GM10248 (cell line): Measurements from ENCODE around the gene CHAT.

Experiments used
- CTCF ChIA-PET: fragments of 300-600 bp; sonication (Branson Sonifier 250); formaldehyde crosslinking; extraction: SDS; loops from one replicate; lab custom pipeline; 2021; ENCODE audit warnings: antibody characterized with exemption; lab: Yijun Ruan, JAX
- POLR2A ChIA-PET: fragments of 350-650 bp; sonication (Branson Sonifier 250); formaldehyde crosslinking; extraction: SDS; loops from one replicate; lab custom pipeline; 2020; ENCODE audit warnings: antibody characterized with exemption; lab: Yijun Ruan, JAX
- DNase-seq: peaks from one replicate; pipeline ENCODE4 v3.0.0; 2012; ENCODE audit errors: extremely low spot score
- TF ChIP-seq, protein P1 (sequence below): IDR thresholded peaks from 2 replicates; pipeline ENCODE4 v1.5.1; 2012; ENCODE audit warnings: mild to moderate bottlenecking, low read depth; ENCODE audit errors: extremely low read depth, missing control alignments, control extremely low read depth

The CHAT gene

DNA sequence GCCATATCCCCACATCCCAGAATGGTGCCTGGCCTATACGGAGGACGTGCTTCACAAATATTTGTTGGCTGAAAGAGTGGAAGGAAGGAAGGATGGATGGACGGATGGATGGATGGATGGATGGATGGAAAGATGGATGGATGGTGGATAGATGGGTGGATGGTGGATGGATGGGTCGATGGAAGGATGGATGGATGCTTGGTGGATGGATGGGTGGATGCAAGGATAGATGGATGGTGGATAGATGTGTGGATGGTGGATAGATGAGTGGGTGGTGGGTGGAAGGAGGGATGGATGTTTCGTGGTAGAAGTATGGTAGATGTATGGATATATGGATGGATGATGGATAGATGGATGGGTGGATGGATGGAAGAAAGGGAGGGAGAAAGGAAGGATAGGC, 10.8 kb downstream of the CHAT start:
- CTCF ChIA-PET = no interaction called here

DNA sequence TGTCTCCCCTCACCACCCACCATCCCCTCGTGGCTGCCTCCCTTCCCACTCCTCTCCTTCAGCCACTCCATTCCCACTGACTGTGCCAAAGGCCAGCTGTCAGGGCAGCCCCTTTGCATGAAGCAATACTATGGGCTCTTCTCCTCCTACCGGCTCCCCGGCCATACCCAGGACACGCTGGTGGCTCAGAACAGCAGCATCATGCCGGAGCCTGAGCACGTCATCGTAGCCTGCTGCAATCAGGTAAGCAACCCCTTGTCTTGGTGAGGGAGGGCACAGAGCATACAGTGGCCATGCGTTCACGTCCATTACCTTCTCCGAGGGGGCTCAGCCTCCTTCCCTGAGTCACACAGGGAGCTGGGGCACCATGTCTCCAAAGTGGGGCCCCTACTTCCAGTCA, 11.6 kb downstream of the CHAT start:
- TF ChIP-seq, protein P1, sequence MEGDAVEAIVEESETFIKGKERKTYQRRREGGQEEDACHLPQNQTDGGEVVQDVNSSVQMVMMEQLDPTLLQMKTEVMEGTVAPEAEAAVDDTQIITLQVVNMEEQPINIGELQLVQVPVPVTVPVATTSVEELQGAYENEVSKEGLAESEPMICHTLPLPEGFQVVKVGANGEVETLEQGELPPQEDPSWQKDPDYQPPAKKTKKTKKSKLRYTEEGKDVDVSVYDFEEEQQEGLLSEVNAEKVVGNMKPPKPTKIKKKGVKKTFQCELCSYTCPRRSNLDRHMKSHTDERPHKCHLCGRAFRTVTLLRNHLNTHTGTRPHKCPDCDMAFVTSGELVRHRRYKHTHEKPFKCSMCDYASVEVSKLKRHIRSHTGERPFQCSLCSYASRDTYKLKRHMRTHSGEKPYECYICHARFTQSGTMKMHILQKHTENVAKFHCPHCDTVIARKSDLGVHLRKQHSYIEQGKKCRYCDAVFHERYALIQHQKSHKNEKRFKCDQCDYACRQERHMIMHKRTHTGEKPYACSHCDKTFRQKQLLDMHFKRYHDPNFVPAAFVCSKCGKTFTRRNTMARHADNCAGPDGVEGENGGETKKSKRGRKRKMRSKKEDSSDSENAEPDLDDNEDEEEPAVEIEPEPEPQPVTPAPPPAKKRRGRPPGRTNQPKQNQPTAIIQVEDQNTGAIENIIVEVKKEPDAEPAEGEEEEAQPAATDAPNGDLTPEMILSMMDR = no peak
- ChIA-PET POLR2A (no interaction called here), CTCF (no interaction called here)
- DNase-seq = no peak

More for the DNA sequence above, 10.8 kb downstream of the CHAT start:
- TF ChIP-seq, protein P1 = no peak
- DNase-seq = no peak
- POLR2A ChIA-PET = no interaction called here

DNA sequence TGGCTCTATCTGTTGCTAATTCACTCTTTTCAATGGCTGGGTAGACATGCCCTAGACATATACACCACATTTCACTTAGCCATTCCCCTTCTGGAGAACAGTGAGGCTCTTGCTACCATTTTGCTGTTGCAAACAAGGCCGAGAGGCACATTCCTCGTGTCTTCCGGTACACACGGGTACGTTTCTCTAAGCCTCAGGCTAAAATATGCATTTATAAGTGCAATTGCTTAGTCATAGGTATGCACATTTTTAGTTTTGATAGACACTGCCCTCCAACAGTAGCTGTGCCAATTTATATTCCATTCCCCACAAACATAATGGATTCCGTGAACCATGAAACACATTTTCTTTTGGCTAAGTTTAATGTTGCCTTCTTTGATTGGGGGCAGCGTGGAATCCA, 13.2 kb downstream of the CHAT start:
- ChIA-PET POLR2A (no interaction called here), CTCF (interaction anchor here (0.9 kb wide), 1 partner anchor 34 kb away, joined by 3 read pairs; no protein-coding TSS in a partner anchor)
- TF ChIP-seq, protein P1 = no peak
- no peak for DNase-seq

- TF ChIP-seq, protein P1 = no peak
- ChIA-PET POLR2A (no interaction called here), CTCF (no interaction called here)
- DNase-seq = no peak
Observed at GRCh38 chr10:49627644-49628247, 13.9 kb downstream of the CHAT start.

DNA sequence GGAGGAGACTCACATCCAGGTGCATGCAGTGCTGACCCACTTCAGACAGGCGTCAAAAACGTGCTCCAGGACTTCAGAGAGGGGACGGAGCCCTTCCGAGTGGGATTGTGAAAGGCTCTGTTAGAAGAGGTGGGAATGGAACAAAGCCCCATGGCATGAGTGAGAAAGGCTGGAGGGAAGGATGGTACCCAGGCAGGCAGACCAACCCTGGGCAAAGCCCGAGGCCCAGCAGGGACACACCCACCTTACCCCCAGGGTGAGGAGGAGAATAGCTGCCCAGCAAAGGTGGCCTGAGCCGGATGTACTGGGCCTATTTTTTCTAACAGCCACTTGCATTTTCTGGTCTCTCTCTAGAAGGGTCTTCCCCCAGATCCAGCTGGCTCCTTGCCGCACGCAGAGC, 14.8 kb downstream of the CHAT start:
- ChIA-PET CTCF (no interaction called here), POLR2A (no interaction called here)
- TF ChIP-seq, protein P1 = no peak
- DNase-seq = no peak

DNA sequence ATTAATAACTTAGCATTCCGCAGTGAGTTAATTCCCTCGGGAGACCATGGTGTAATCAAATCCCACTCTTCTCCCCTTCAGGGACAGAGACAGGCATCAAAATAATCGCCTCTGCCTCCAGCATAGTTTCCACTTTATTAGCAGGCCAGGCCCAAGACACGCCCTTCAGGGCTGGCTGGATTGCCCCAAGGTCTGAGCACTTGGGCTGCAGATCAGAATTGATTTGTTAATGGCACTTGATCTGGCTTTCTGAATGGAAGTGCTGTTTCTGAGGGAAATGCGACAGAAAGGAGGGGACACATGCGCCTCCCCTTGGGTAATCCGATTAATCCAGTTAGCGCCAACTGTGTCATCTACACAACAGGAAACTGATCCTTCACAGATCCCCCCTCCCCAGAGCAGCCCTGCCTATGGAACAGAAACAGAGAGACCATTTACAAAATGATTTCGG, 15.6 kb downstream of the CHAT start:
- CTCF ChIA-PET = no interaction called here
- no peak for DNase-seq
- POLR2A ChIA-PET = no interaction called here
- TF ChIP-seq, protein P1 = no peak

GRCh38 chr10:49631975-49632374, 18.1 kb downstream of the CHAT start:
- DNase-seq = no peak
- ChIA-PET CTCF (interaction anchor here (2.1 kb wide), 1 partner anchor 17 kb away, joined by 5 read pairs; no protein-coding TSS in a partner anchor), POLR2A (no interaction called here)
- TF ChIP-seq, protein P1 = no peak
